HG03571 (cell line): ENCODE data around the gene TBC1D20.
"Not testable (repeated sequence)": the region's sequence is repeated elsewhere in the genome, so short reads cannot be mapped to it uniquely, and the experiment has no call there.

ENCODE experiments used
- ATAC-seq: cut with Tn5 transposase; IDR thresholded peaks from one replicate; pipeline ENCODE4 v1.9.1; 2021; ENCODE audit not compliant: unreplicated experiment

The TBC1D20 gene, protein sequence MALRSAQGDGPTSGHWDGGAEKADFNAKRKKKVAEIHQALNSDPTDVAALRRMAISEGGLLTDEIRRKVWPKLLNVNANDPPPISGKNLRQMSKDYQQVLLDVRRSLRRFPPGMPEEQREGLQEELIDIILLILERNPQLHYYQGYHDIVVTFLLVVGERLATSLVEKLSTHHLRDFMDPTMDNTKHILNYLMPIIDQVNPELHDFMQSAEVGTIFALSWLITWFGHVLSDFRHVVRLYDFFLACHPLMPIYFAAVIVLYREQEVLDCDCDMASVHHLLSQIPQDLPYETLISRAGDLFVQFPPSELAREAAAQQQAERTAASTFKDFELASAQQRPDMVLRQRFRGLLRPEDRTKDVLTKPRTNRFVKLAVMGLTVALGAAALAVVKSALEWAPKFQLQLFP

GRCh38 chr20:462199-462991, at the start of gene TBC1D20:
TBC1D20 (minus strand) TSS chr20:462533; CDS start chr20:462405, 128 bp downstream.
- peak; percentile 89 for ATAC-seq

DNA sequence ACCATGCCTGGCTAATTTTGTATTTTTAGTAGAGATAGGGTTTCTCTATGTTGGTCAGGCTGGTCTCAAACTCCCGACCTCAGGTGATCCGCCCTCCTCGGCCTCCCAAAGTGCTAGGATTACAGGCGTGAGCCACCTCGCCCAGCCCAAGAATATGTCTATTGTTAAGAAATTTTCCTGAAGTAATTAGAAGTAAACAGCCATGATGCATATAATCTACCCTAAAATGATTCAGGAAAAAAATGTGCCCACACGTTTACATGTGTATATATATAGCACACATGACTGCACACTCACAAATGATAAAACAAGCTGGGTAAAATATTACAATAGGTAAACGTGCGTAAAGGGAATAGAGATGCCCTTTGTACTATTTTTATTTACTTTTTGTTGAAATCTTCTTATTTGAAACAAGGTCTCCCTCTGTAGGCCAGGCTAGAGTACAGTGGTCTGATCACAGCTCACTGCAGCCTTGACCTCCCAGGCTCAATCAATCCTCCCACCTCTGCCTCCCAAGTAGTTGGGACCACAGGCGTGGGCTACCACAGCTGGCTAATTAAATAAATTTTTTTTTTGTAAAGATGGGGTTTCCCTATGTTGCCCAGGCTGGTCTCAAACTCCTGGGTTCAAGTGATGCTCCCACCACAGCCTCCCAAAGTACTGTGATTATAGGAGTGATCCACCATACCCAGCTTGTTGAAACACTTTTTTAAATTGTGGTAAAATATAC, 48.2 kb upstream of the TBC1D20 start:
- ATAC-seq, result not testable (repeated sequence)

GRCh38 chr20:508364-508787, 46.0 kb upstream of the TBC1D20 start:
- ATAC-seq, result not testable (repeated sequence)

GRCh38 chr20:507761-508332, 45.5 kb upstream of the TBC1D20 start:
- no peak for ATAC-seq

- no peak for ATAC-seq
These were observed 44.8 kb upstream of the TBC1D20 start for GRCh38 chr20:507006-507758.

GRCh38 chr20:504632-505075, 42.3 kb upstream of the TBC1D20 start:
- no peak for ATAC-seq

DNA sequence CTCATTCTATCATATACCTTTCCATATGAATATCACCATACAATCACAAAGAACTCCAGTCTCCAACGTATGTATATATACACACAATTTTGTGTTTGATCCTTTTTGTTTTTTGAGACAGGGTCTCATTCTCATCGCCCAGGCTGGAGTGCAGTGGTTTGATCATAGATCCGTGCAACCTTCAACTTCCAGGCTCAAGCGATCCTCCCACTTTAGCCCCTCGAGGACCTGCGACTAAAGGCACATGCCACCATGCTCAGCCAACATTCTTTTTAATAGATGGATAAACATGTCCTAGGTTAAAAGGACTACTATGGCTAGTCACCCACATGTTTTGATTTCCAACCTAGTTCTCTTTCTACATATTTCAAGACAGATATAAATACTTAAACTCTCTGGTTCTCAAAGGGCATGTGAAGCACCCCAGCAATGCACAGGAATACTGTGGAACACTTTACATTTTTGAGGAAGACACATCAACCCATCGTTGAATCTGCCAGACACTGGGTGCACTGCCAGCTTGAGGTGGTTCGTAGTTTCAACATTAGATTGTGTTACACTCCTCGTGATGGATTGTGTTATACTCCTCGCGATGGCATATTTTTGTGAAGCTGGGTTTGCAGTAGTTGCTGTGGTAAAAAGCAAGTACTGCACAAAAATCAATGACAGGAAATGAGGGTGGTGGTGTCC, 40.9 kb upstream of the TBC1D20 start:
- ATAC-seq, result no peak

DNA sequence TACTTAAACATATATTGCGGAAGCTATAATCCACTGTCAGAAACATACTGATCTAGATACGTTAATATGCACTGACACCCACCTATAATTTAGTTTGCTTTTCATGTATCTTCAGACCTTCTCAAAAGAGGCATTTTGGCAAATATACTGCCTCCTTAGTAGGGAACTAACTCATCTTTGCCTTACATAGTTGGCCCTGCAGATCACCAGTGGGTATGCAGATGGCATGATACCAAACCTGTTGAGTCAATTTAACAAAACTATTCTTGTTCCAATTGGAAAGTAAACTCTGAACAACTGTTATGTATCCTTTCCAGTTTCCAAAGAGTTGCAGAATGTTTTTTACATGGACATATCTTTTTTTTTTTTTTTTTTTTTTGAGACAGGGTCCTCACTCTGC, 35.6 kb upstream of the TBC1D20 start:
- no peak for ATAC-seq

DNA sequence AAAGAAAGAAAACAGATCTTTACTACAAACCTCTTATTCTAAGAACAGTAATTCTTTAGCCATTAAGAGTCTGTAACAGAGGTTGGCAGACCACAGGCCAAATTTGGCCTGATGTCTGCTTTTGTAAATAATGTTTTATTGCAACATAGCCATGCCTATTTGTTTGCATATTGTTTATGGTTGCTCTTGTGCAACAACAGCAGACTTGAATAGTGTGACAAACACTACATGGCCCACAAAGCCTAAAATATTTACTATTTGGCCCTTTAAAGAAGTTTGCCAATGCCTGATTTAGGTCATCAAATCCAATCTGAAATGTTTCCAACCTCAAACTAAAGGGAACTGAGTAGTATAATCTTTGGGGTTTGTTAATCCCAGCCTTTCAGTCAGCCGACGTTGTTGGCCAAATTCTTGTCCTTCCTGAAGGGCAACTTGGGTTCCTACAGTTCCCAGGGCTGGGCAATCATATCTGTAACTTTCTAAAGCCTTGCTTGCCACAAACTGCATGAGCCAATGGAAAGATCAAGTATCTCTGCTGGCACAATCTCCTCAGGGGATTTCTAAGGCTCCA, 33.9 kb upstream of the TBC1D20 start:
- ATAC-seq, result no peak

DNA sequence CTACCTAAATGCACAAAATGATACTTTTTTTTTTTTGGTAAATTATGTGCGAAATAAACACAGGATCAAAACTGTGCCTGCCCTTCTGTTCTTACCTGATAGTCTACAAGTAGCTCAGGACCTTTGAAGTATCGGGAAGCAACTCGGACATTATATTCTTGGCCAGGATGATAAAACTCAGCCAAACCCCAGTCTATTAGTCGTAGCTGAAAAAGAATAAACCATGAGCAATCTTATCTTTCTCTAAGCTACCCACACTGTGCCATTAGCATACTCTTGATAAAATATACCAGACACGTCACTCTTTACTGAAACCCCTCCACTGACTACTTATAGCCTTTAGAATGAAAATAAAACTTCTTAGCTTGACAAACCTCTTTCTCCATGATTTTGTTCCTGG, 29.8 kb upstream of the TBC1D20 start:
- ATAC-seq, result no peak

GRCh38 chr20:487655-488054, 25.3 kb upstream of the TBC1D20 start:
- ATAC-seq, result no peak

GRCh38 chr20:483815-484644, 21.7 kb upstream of the TBC1D20 start:
- ATAC-seq, result no peak

GRCh38 chr20:481167-481566, 18.8 kb upstream of the TBC1D20 start:
- ATAC-seq, result no peak

DNA sequence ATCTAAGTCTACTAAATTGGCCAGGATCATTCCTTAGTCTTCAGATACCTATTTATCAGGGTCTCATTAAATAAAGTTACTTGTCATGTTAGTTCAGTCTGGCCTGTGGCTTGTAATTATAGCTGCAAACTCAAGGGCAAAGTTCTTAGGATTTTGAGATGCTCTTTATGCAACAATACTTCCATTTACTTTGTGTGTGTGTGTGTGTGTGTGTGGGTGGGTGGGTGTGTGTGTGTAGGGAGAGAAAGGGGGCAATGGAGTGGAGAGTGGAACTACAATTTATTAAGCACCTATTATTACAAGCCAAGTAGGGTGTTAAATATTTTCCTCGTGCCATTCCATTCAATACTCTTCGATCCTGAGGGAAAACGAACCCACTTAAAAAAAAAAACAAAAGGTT, 17.7 kb upstream of the TBC1D20 start:
- no peak for ATAC-seq

GRCh38 chr20:479487-479886, 17.2 kb upstream of the TBC1D20 start:
- no peak for ATAC-seq

- ATAC-seq, result no peak
These were observed 16.7 kb upstream of the TBC1D20 start for GRCh38 chr20:478949-479429.

GRCh38 chr20:478010-478948, 15.9 kb upstream of the TBC1D20 start:
- ATAC-seq, result no peak
